K562 (cell line): ENCODE data around the gene CCDC187. TPM values are rescaled to one million over a fixed set of nuclear protein-coding genes. Genes with fewer than 3 reads are reported as not detected.

Experiments used
- ATAC-seq: fragments of 200-7000 bp; cut with Tn5 transposase; 3 replicates; pipeline ENCODE4 v1.9.1; 2020; ENCODE audit warnings: moderate library complexity
- BruUV-seq: library from RNA; stranded (reverse); fragments of 400-500 nt; replicated peaks from 2 replicates; lab custom pipeline; 2021; lab: Mats Ljungman, UMichigan
- CTCF ChIA-PET: fragments of 300-600 bp; formaldehyde crosslinking; extraction: SDS; loops from one replicate; lab custom pipeline; 2021; ENCODE audit warnings: low intra/inter-chr PET ratio; lab: Yijun Ruan, JAX
- POLR2A ChIA-PET: fragments of 300-600, 350-650 bp; sonication (Branson Sonifier 250); formaldehyde crosslinking; extraction: SDS; loops from one replicate; lab custom pipeline; 2021; ENCODE audit warnings: antibody characterized with exemption, inconsistent platforms; lab: Yijun Ruan, JAX
- DNase-seq, 4 experiments: peaks; one replicate each; pipeline versions ENCODE4 v3.0.0 to v3.0.0-alpha.2; 2011 to 2018; ENCODE audit warnings: low spot score in 3 of 4, mixed read lengths in 3 of 4; ENCODE audit errors: extremely low read depth in 1 of 4
- FAIRE-seq: peaks from 2 replicates; lab custom pipeline; 2011; peaks lifted over from hg19 to GRCh38; lab: Jason Lieb, UNC
- H2AFZ ChIP-seq: 2 replicates; pipeline ENCODE4 v1.6.0; 2011; ENCODE audit warnings: low read depth, low read length, control low read depth, inconsistent platforms
- H3K27ac ChIP-seq: fragments of 200-600 bp; 3 replicates; pipeline ENCODE4 v1.8.0; 2011; ENCODE audit warnings: low read depth, mild to moderate bottlenecking, control low read depth, inconsistent platforms, low read length, moderate library complexity, mixed read lengths; ENCODE audit errors: extremely low read depth
- H3K27me3 ChIP-seq, 2 experiments: fragments of 300-600 bp in 1 of 2; 2 replicates in 1 of 2; 3 replicates in 1 of 2; pipeline versions ENCODE4 v1.6.0 to v1.8.0; 2011; ENCODE audit warnings: inconsistent platforms in 2 of 2, low read length in 2 of 2, mild to moderate bottlenecking in 1 of 2, mixed read lengths in 1 of 2, moderate library complexity in 1 of 2; ENCODE audit not compliant: control insufficient read depth in 2 of 2, insufficient read depth in 2 of 2
- H3K36me3 ChIP-seq: fragments of 300-600 bp; 3 replicates; pipeline ENCODE4 v1.8.0; 2011; ENCODE audit warnings: mild to moderate bottlenecking, low read length, inconsistent platforms; ENCODE audit not compliant: control insufficient read depth, insufficient read depth
- H3K4me1 ChIP-seq, 2 experiments: fragments of 200-600 bp in 1 of 2; replicated peaks in 1 of 2; 2 replicates in 1 of 2; 3 replicates in 1 of 2; pipeline versions ENCODE4 v1.5.1 to v1.8.0; 2011; ENCODE audit warnings: inconsistent platforms in 2 of 2, low read length in 2 of 2, mild to moderate bottlenecking in 1 of 2, mixed read lengths in 1 of 2, moderate library complexity in 1 of 2; ENCODE audit not compliant: control insufficient read depth in 2 of 2, insufficient read depth in 2 of 2
- H3K4me2 ChIP-seq: 2 replicates; pipeline ENCODE4 v1.6.1; 2011; ENCODE audit warnings: low read length, control low read depth, inconsistent platforms, mixed read lengths; ENCODE audit not compliant: insufficient read depth
- H3K4me3 ChIP-seq: fragments of 200-600 bp; sonication (generic), shearing (Covaris generic); 2 replicates; pipeline ENCODE4 v1.5.1; 2016; ENCODE audit warnings: control low read depth, inconsistent platforms
- H3K79me2 ChIP-seq: fragments of 200-600 bp; 3 replicates; pipeline ENCODE4 v1.8.0; 2011; ENCODE audit warnings: low read length, inconsistent platforms; ENCODE audit not compliant: control insufficient read depth, insufficient read depth
- H3K9ac ChIP-seq, 2 experiments: 2 replicates each; pipeline versions ENCODE4 v1.6.0 to v1.6.1; 2011; ENCODE audit warnings: low read depth in 2 of 2, low read length in 2 of 2, control low read depth in 1 of 2, inconsistent platforms in 1 of 2, mild to moderate bottlenecking in 1 of 2, mixed read lengths in 1 of 2; ENCODE audit not compliant: insufficient read depth in 1 of 2
- H3K9me1 ChIP-seq: one replicate; pipeline ENCODE4 v1.6.0; 2011; ENCODE audit warnings: inconsistent platforms, mild to moderate bottlenecking, low read length, moderate library complexity; ENCODE audit not compliant: control insufficient read depth, insufficient read depth
- H3K9me3 ChIP-seq: replicated peaks from 2 replicates; pipeline ENCODE4 v1.5.1; 2011; ENCODE audit warnings: low read depth, low read length, inconsistent platforms; ENCODE audit not compliant: control insufficient read depth, insufficient read depth
- H4K20me1 ChIP-seq: replicated peaks from 2 replicates; pipeline ENCODE4 v1.6.1; 2011; ENCODE audit warnings: low read length, inconsistent platforms, mixed read lengths; ENCODE audit not compliant: control insufficient read depth, insufficient read depth
- ARID4B ChIP-seq: sonication (generic); formaldehyde crosslinking; IDR thresholded peaks from 2 replicates; pipeline ENCODE4 v1.8.0; 2022; ENCODE audit warnings: mild to moderate bottlenecking, missing genetic modification reagents
- BHLHE40 ChIP-seq: IDR thresholded peaks from 2 replicates; pipeline ENCODE4 v1.6.1; 2011; ENCODE audit warnings: low read length, improper control_type of control experiment
- EGR1 ChIP-seq: fragments of 450-650 bp; conservative IDR thresholded peaks from 2 replicates; pipeline ENCODE4 v1.6.1; 2017; ENCODE audit warnings: mild to moderate bottlenecking
- RB1 ChIP-seq: fragments of 450-650 bp; IDR thresholded peaks from 2 replicates; pipeline ENCODE4 v1.6.1; 2017; ENCODE audit warnings: low read depth, mild to moderate bottlenecking
- WGBS: fragments of 100-300 bp; shearing (Covaris generic); methylation state at CpG from one replicate; pipeline ENCODE4 v1.1.6; 2016; ENCODE audit warnings: low coverage, mixed read lengths; ENCODE audit not compliant: insufficient coverage; ENCODE audit errors: missing lambda C conversion rate; 5-methylcytosine and 5-hydroxymethylcytosine counted together
- in situ Hi-C: fragments of 300-500 bp; cut with MboI; formaldehyde crosslinking; loops from 4 replicates; pipeline ENCODE4 v1.15.0; 2018; ENCODE audit warnings: inconsistent platforms, mixed read lengths
- intact Hi-C: fragments of 100-400 bp; cut with micrococcal nuclease; formaldehyde crosslinking; loops from 2 replicates; pipeline ENCODE4 v1.14.2; 2022
- polyA plus RNA-seq, 8 experiments: library from polyadenylated mRNA; depleted of rRNA in 4 of 8; stranded (reverse) in 5 of 8; unstranded in 3 of 8; fragments of >200 nt; fragmentation: Nextera tagmentation in 2 of 8; fragmentation: Illumina TruSeq in 1 of 8; extraction: Ambion mirVana in 2 of 8; extraction: Trizol in 1 of 8; gene quantifications; 2 replicates each; pipeline versions ENCODE4 v1.2.1 to v1.2.3, GENCODE V29; 2011 to 2014; ENCODE audit warnings: inconsistent platforms in 1 of 8, missing spikeins in 1 of 8
- total RNA-seq, 7 experiments: library from RNA; depleted of rRNA in 6 of 7; stranded (reverse); fragments of >200 nt in 6 of 7; fragmentation: Illumina TruSeq in 2 of 7; extraction: Trizol in 2 of 7; gene quantifications; 2 replicates each; pipeline versions ENCODE4 v1.2.1 to v1.2.3, GENCODE V29; 2011 to 2021; ENCODE audit warnings: low replicate concordance in 1 of 7

The CCDC187 gene
- total and polyA plus RNA-seq, 9 of the 15 experiments (the other 6 are each of a cell fraction or from before 2014, with no cell fraction given): not detected

GRCh38 chr9:136274786-136275654 is 28.9 kb downstream of the CCDC187 start:
- H3K4me3 ChIP-seq: no peak overlapping the region
- ChIA-PET CTCF (no interaction called here), POLR2A (interaction anchor here (0.6 kb wide), 2 partner anchors 89 to 164 kb away, joined by 3 to 4 read pairs; partner anchors contain the start of gene DNLZ)
- H3K4me1 ChIP-seq: peaks cover 0 to 27% of the 10 kb centered on the region in 2 experiments; a peak in 2 of 5 replicates
- H3K36me3 ChIP-seq: no peaks in the 10 kb centered on the region
- no peaks in the 10 kb centered on the region; the same call in 1 of the 2 replicates for H3K9me3 ChIP-seq
- H3K27ac ChIP-seq: no peak overlapping the region
- H3K9ac ChIP-seq: 0 out of 4 replicates have a peak overlapping the region, but pooled peaks of 1 of the 2 experiments have one; percentile 43
- no peak overlapping the region for H2AFZ ChIP-seq
- TF ChIP-seq ARID4B (CRISPR knock-in tag): 0 out of 2 replicates have a peak, but pooled peaks have one; percentile 33
- peak; percentile 12; the same call in 1 of the 2 replicates for TF ChIP-seq BHLHE40
- TF ChIP-seq RB1: no peak
- peak; percentile 41; the same call in 1 of the 2 replicates for TF ChIP-seq EGR1
- FAIRE-seq (no peak), ATAC-seq (peak; percentile 17; the same call in 2 of the 3 replicates), DNase-seq (no peak)
- H3K4me2 ChIP-seq: no peak overlapping the region
- H3K9me1 ChIP-seq: no peaks in the 10 kb centered on the region
- no peaks in the 10 kb centered on the region for H3K79me2 ChIP-seq
- WGBS: 2% methylated on average over 22 of the region's 28 CpGs
- BruUV-seq: no TSS peak
- H3K27me3 ChIP-seq: peaks cover 49 to 59% of the 10 kb centered on the region in 2 experiments
- in situ Hi-C loops (loop anchor here (10.0 kb wide), 1 partner anchor 480 kb away; no protein-coding TSS in a partner anchor), intact Hi-C loops (no loop called here)
- peaks cover 13% of the 10 kb centered on the region; the same call in 1 of the 2 replicates for H4K20me1 ChIP-seq
